ENCODE measurements around the gene CX3CL1. TPM values are rescaled to one million over a fixed set of nuclear protein-coding genes. Genes with fewer than 3 reads are reported as not detected.
A peak's percentile ranks its signal among the peaks of the same experiment; 100 is the strongest.

Gene CX3CL1
- total RNA-seq, 4 donors from 2014 or later, result 5.8 to 31.9 (median 18.3) TPM

GRCh38 chr16:57401943-57402640 is 29.8 kb downstream of the CX3CL1 start:
- no peak for TF ChIP-seq CTCF (IDR thresholded peaks at IDR 0.05)
- TF ChIP-seq POLR2A (IDR thresholded peaks at IDR 0.05), result no peak
- 56% methylated on average over 5 to 7 of the region's 7 CpGs for WGBS, 2 donors
- intact Hi-C loops (cut with DNase I; ENCODE audit: low total_unique reads), result no loop called here
- no peak overlapping the region for H3K4me3 ChIP-seq (ENCODE audit: low read depth, poor library complexity, severe bottlenecking)
- no peak for DNase-seq (ENCODE audit: low spot score in 2 of 2)

GRCh38 chr16:57403965-57404817 is 31.9 kb downstream of the CX3CL1 start, which contains the start of gene CCL17:
CCL17 (plus strand) TSS chr16:57404767; CDS start chr16:57413933, 9,166 bp downstream.
- no peak for TF ChIP-seq CTCF (IDR thresholded peaks at IDR 0.05)
- TF ChIP-seq POLR2A (IDR thresholded peaks at IDR 0.05), result no peak
- 70 to 74% methylated on average over 17 of the region's 17 CpGs for WGBS, 2 donors
- intact Hi-C loops (cut with DNase I; ENCODE audit: low total_unique reads), result no loop called here
- no peak within 1 kb of the TSS for H3K4me3 ChIP-seq (ENCODE audit: low read depth, poor library complexity, severe bottlenecking)
- no peak for DNase-seq (ENCODE audit: low spot score in 2 of 2)

GRCh38 chr16:57405097-57405496 is 32.8 kb downstream of the CX3CL1 start:
- whole genome bisulfite sequencing, 2 donors, result 73 to 77% methylated on average over 3 of the region's 3 CpGs
- no peak for TF ChIP-seq POLR2A (IDR thresholded peaks at IDR 0.05)
- TF ChIP-seq CTCF (IDR thresholded peaks at IDR 0.05), result no peak
- DNase-seq (ENCODE audit: low spot score in 2 of 2), result no peak
- H3K4me3 ChIP-seq (ENCODE audit: low read depth, poor library complexity, severe bottlenecking), result no peak overlapping the region
- intact Hi-C loops (cut with DNase I; ENCODE audit: low total_unique reads), result no loop called here

GRCh38 chr16:57406881-57407280 is 34.6 kb downstream of the CX3CL1 start:
- 71 to 74% methylated on average over 2 of the region's 2 CpGs for WGBS, 2 donors
- no peak for TF ChIP-seq CTCF (IDR thresholded peaks at IDR 0.05)
- TF ChIP-seq POLR2A (IDR thresholded peaks at IDR 0.05), result no peak
- no peak for DNase-seq (ENCODE audit: low spot score in 2 of 2)
- intact Hi-C loops (cut with DNase I; ENCODE audit: low total_unique reads), result no loop called here
- H3K4me3 ChIP-seq (ENCODE audit: low read depth, poor library complexity, severe bottlenecking), result no peak overlapping the region

- intact Hi-C loops (cut with DNase I; ENCODE audit: low total_unique reads), result no loop called here
- DNase-seq (ENCODE audit: low spot score in 2 of 2), result no peak
- H3K4me3 ChIP-seq (ENCODE audit: low read depth, poor library complexity, severe bottlenecking), result no peak overlapping the region
- WGBS, 2 donors, result 91 to 94% methylated on average over 5 of the region's 5 CpGs
- TF ChIP-seq CTCF (IDR thresholded peaks at IDR 0.05), result peak in 1 of 3 donors; percentile 21
- no peak for TF ChIP-seq POLR2A (IDR thresholded peaks at IDR 0.05)
Measured at GRCh38 chr16:57407521-57408353, 35.4 kb downstream of the CX3CL1 start.

All from lower leg skin (tissue), 4 donors.